Adipocyte (in vitro differentiated cells): ENCODE data around the gene CABLES1.
A peak's percentile ranks its signal among the peaks of the same experiment; 100 is the strongest.
"Not testable (repeated sequence)": the region's sequence is repeated elsewhere in the genome, so short reads cannot be mapped to it uniquely, and the experiment has no call there.

ENCODE experiments used
- DNase-seq: peaks from one replicate; pipeline ENCODE4 v3.0.0-alpha.2; 2015; ENCODE audit warnings: low read depth
- H3K27me3 ChIP-seq: replicated peaks from 2 replicates; pipeline ENCODE4 v1.7.0; 2013; ENCODE audit warnings: mild to moderate bottlenecking, low read length, moderate library complexity; ENCODE audit not compliant: control insufficient read depth, insufficient read depth
- H3K36me3 ChIP-seq: 2 replicates; pipeline ENCODE4 v1.7.0; 2013; ENCODE audit warnings: low read length, mild to moderate bottlenecking, moderate library complexity; ENCODE audit not compliant: control insufficient read depth, insufficient read depth, severe bottlenecking
- H3K4me1 ChIP-seq: 2 replicates; pipeline ENCODE4 v1.7.0; 2013; ENCODE audit warnings: mild to moderate bottlenecking, low read length, moderate library complexity; ENCODE audit not compliant: control insufficient read depth, insufficient read depth
- H3K4me3 ChIP-seq: 2 replicates; pipeline ENCODE4 v1.7.0; 2013; ENCODE audit warnings: mild to moderate bottlenecking, low read length, moderate library complexity
- H3K9ac ChIP-seq: 2 replicates; pipeline ENCODE4 v1.7.0; 2013; ENCODE audit warnings: mild to moderate bottlenecking, low read length, moderate library complexity
- H3K9me3 ChIP-seq: 2 replicates; pipeline ENCODE4 v1.7.0; 2013; ENCODE audit warnings: mild to moderate bottlenecking, low read length, moderate library complexity; ENCODE audit not compliant: control insufficient read depth

Gene CABLES1

DNA sequence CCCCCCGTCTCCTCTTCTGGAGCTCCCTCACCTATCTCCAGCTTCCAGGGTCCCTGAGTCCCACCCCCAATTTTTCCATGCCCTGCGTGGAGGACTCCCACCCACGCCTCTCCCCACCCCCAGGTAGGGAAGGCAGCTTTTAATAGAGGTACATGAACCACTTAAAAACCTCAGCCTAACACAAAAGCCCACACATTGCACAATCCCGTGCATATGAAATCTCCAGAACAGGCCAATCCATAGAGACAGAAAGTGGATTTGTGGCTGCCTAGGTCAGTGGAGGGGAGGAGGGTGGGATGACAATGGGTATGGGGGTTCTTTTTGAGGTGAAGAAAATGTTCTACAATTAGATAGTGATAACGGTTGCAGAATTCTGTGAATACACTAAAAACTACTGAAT, 145.6 kb downstream of the CABLES1 start:
- Histone ChIP-seq H3K4me3 (no peak overlapping the region), H3K27me3 (no peaks in the 10 kb centered on the region), H3K36me3 (no peaks in the 10 kb centered on the region), H3K4me1 (peaks cover 12% of the 10 kb centered on the region), H3K9ac (no peak overlapping the region), H3K9me3 (peaks cover 10% of the 10 kb centered on the region)
- DNase-seq, result no peak

DNA sequence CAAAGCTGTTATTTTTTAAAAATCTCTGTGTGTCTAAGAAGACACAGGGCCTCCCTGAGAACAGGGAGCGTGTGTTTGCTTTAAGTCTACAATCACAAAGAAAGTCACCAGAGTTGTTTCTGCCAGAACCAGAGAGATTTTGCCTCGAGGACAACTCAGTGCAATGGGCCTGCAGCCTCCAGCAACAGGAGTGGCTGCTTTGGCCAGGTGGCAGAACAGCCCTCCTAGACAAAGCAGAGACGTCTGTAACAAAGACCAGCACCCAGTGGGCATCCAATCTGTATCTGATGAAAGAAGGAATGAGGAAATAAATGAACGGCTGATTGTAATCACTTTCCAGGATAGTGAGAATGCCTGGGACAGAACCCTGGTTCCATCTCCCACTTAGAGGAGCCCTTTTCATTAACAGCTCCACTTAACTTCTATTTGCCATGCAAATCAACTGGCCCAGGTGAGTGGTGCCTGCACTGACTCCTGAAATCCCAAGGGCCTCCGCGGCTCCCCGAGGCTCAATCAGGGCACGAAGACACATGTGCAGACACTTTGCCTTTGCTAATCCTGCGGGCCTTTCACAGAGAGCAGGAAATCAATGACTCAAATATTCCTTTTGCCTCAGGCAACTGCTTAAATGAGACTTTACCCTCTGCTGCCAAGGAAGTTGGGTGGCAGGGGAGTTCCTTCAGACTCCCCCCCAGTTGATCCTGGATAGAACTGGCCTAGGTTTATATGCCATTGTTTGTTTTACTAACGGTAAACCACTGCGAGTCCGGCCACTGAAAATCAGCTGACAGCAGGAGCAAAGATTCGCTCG, 146.5 kb downstream of the CABLES1 start:
- peak; percentile 91 for DNase-seq

DNA sequence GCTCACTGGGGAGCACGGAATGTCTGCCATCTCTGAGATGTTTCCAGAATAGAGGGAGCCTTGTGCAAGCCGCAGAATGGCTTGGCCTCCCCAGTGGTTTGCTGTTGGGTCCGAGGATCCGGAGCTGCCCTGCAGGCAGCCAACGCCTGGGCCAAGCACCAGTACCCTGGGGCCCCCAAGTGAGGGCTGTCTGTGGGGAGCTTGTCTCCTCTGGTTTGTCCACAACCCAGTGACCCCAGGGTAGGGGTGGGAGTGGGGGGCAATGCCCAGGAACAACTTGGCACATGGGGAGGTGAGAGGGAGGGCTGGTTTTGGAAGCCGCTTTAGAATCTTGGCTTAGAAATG, 147.1 kb downstream of the CABLES1 start:
- no peaks in the 10 kb centered on the region for H3K36me3 ChIP-seq
- peaks cover 8% of the 10 kb centered on the region for H3K4me1 ChIP-seq
- H3K9ac ChIP-seq, result no peak overlapping the region
- no peaks in the 10 kb centered on the region for H3K27me3 ChIP-seq
- no peak overlapping the region for H3K4me3 ChIP-seq
- DNase-seq, result no peak
- H3K9me3 ChIP-seq, result peaks cover 7% of the 10 kb centered on the region

More for the DNA sequence above, 146.5 kb downstream of the CABLES1 start:
- Histone ChIP-seq H3K36me3 (no peaks in the 10 kb centered on the region), H3K4me1 (peaks cover 8% of the 10 kb centered on the region), H3K9ac (no peak overlapping the region), H3K9me3 (peaks cover 10% of the 10 kb centered on the region), H3K27me3 (no peaks in the 10 kb centered on the region), H3K4me3 (no peak overlapping the region)

DNA sequence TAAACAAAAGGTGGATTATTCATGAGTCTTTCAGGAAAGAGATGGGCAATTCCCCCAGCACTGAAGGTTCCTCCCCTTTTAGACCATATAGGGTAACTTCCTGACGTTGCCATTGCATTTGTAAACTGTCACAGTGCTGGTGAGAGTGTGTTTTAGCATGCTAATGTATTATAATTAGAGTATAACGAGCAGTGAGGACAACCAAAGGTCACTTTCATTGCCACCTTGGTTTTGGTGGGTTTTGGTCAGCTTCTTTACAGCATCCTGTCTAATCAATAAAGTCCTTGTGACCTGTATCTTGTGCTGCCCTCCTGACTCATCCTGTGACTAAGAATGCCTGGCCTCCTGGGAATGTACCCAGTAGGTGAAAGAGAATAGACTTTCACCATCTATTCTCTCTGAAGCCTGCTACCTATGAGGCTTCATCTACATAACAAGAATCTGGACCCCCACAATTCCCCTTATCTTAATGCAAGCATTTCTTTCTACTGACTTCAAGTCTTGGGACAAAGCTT, 148.7 kb downstream of the CABLES1 start:
- no peak overlapping the region for H3K4me3 ChIP-seq
- H3K36me3 ChIP-seq, result no peaks in the 10 kb centered on the region
- no peak for DNase-seq
- H3K4me1 ChIP-seq, result peaks cover 8% of the 10 kb centered on the region
- no peaks in the 10 kb centered on the region for H3K27me3 ChIP-seq
- H3K9me3 ChIP-seq, result no peaks in the 10 kb centered on the region
- no peak overlapping the region for H3K9ac ChIP-seq

DNA sequence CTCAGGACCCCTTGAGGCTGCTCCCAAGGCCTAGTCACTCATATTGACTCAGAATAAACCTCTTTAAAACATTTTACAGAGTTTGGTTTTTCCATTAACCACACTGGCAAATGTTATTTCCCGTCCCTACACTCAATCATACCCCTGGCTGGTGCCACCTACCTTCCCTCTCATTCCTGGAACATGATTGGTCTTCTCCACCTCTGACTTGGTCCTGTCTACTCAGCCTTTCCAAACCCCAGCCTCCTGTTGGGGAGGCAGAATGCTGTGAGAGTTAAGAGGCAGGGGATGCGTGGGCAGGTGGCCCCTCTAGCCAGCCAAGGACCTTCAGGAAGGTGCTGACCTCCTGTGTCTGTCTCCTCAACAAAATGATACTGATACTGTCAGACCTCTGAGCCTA, 149.3 kb downstream of the CABLES1 start:
- Histone ChIP-seq H3K4me1 (peaks cover 8% of the 10 kb centered on the region), H3K36me3 (no peaks in the 10 kb centered on the region), H3K4me3 (no peak overlapping the region), H3K27me3 (no peaks in the 10 kb centered on the region), H3K9ac (no peak overlapping the region), H3K9me3 (no peaks in the 10 kb centered on the region)
- DNase-seq, result no peak

- H3K27me3 ChIP-seq, DNase-seq, H3K4me1 ChIP-seq, H3K9ac ChIP-seq, H3K36me3 ChIP-seq, H3K4me3 ChIP-seq, H3K9me3 ChIP-seq: not testable (repeated sequence)
Measured at GRCh38 chr18:23285581-23285980, 150.3 kb downstream of the CABLES1 start.

GRCh38 chr18:23291456-23292205, 156.3 kb downstream of the CABLES1 start:
- peak; percentile 63 for DNase-seq
- H3K27me3 ChIP-seq, result no peaks in the 10 kb centered on the region
- no peaks in the 10 kb centered on the region for H3K9me3 ChIP-seq
- H3K4me3 ChIP-seq, result no peak overlapping the region
- no peak overlapping the region for H3K9ac ChIP-seq
- H3K4me1 ChIP-seq, result peaks cover 11% of the 10 kb centered on the region
- H3K36me3 ChIP-seq, result no peaks in the 10 kb centered on the region

DNA sequence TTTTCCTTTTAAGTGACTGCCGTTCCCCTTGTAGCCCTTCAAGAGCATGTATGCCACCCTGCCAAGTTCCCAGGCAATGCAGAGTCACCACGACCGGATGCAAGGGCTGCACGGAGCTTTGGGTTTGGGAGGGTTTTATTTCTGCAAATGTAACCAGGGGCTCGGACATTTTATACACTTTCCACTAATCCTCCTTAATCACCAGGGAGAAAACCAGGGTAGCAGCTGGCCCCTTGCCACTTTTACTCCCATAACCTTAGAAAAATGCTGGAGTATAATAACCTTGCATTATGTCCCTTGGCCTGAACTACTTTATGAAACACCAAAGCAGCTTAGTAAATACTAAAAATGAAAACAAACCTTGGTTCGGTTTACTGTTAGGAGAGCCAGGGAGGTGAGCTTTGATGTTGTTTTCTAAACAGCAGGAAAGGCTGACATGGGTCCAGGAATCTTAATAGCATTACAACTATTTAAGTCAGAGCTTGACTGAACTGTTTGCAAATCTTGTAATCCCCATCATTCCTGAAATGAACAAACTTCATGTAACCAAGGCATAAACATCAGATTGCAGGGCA, 165.0 kb downstream of the CABLES1 start:
- H3K36me3 ChIP-seq, result peaks cover 10% of the 10 kb centered on the region
- peaks cover 22% of the 10 kb centered on the region for H3K4me1 ChIP-seq
- no peak overlapping the region for H3K4me3 ChIP-seq
- peak; percentile 60 for DNase-seq
- H3K9ac ChIP-seq, result no peak overlapping the region
- no peaks in the 10 kb centered on the region for H3K27me3 ChIP-seq
- no peaks in the 10 kb centered on the region for H3K9me3 ChIP-seq

DNA sequence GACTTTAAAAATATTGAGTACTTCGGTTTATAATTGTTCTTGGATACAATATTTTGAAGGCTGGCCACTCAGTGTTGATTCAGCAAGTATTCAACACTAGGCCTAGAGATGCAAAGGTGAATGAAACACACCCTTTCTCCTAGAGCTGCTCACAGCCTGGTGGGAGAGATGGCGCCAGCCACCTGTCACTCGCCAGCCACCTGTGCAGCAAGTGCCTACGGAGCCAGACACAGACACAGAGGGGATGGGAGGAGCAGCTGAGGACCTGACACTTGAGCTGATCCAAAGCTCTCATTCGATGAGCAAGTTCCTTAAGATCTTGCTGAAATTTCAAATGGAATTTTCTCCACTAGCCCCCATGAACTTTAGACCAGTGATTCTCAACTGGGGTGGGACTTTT, 166.7 kb downstream of the CABLES1 start:
- Histone ChIP-seq H3K36me3 (peaks cover 7% of the 10 kb centered on the region), H3K9ac (peak overlapping the region; percentile 74), H3K4me1 (peaks cover 22% of the 10 kb centered on the region), H3K4me3 (no peak overlapping the region), H3K9me3 (no peaks in the 10 kb centered on the region), H3K27me3 (no peaks in the 10 kb centered on the region)
- no peak for DNase-seq

DNA sequence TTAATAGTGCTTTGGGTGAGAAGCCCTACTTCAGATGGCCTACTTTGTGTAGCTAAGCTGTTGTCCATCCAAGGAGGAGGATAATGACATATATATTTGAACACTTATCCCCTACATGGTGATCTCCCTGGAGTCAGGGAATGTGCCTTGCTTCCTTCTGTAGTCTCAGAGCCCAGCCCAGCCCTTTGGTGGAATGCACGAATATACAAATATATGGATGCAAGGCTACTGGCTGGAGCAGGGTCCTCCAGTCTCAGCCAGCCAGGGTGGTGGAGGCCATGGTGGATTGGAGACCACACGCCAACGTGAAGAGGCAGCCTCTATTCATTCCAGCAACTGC, 167.2 kb downstream of the CABLES1 start:
- peaks cover 22% of the 10 kb centered on the region for H3K4me1 ChIP-seq
- no peaks in the 10 kb centered on the region for H3K9me3 ChIP-seq
- peaks cover 7% of the 10 kb centered on the region for H3K36me3 ChIP-seq
- no peaks in the 10 kb centered on the region for H3K27me3 ChIP-seq
- peak overlapping the region; percentile 74 for H3K9ac ChIP-seq
- H3K4me3 ChIP-seq, result peak overlapping the region; percentile 22
- no peak for DNase-seq

DNA sequence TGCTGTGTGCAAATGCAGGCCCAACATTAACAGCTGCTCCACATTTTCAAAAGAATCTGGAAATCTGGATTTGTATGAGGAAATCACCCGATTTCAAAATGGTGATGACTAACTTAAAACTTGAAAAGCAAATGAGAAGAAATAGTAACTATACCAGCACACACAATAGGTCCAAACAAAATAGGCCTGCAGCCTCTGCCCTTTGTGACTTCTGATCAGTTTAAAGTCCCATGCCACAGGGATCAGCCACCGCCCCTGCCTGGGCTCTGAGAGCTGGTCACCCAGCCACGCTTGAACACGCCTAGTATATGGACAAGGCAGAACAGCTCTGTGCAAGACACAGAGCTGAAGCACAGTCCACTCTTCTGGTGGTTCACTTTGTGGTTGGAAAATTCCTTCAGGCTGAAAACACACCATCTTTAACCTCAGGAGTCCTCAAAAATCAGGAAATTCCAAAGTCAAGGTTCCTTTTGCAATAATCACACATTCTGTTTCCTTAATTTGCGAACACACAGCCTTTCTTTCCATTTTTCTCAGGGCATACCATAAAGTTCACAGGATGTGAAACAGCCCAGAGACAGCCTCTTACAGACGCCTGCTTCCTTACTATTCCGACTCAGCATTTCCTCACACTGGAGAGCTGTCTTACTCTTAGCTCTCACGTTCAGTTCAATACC, 167.7 kb downstream of the CABLES1 start:
- peaks cover 25% of the 10 kb centered on the region for H3K4me1 ChIP-seq
- no peaks in the 10 kb centered on the region for H3K9me3 ChIP-seq
- DNase-seq, result peak; percentile 85
- peak overlapping the region; percentile 22 for H3K4me3 ChIP-seq
- peak overlapping the region; percentile 74 for H3K9ac ChIP-seq
- peaks cover 2% of the 10 kb centered on the region for H3K36me3 ChIP-seq
- no peaks in the 10 kb centered on the region for H3K27me3 ChIP-seq
